Astrocyte (in vitro differentiated cells and primary cell): ENCODE results near the gene ASB18.

ENCODE experiments used
- CTCF ChIP-seq: IDR thresholded peaks from 2 replicates; pipeline ENCODE4 v1.5.1; 2011; ENCODE audit warnings: low read depth, mild to moderate bottlenecking, inconsistent platforms, low read length, moderate library complexity; ENCODE audit not compliant: insufficient read depth
- EZH2 ChIP-seq: IDR thresholded peaks from 2 replicates; pipeline ENCODE4 v1.6.1; 2012; ENCODE audit warnings: mild to moderate bottlenecking, low read length, inconsistent platforms; ENCODE audit not compliant: insufficient read depth

DNA sequence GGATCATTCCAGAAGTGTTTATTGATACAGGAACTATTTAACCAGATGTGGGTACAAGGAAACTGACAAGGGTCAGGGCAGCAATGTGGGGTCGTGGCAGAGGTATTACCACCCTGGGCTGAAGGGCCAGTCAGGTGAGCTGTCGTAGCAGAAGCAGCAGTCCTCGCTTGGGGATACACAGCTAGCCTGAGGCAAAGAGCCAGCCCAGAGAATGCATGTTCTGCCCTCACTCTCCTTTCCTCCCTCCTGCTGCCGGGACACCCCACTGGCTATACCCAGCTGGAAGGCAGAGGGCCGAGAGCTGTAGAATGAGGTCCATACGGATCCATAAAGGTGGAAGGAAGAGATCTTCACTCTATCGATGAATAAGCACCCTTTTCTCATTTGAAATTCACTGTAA, 63.8 kb downstream of the ASB18 start:
- TF ChIP-seq CTCF (no peak), EZH2 (no peak)
